LNCaP clone FGC (cell line): Measurements from ENCODE around the gene OR2AT4.
"Not testable (repeated sequence)": the region's sequence is repeated elsewhere in the genome, so short reads cannot be mapped to it uniquely, and the experiment has no call there.

Experiments
- DNase-seq: peaks from one replicate; pipeline ENCODE4 v3.0.0-alpha.2; 2011; ENCODE audit warnings: low read depth
- H3K4me3 ChIP-seq: 2 replicates; pipeline ENCODE4 v1.5.1; 2011; ENCODE audit warnings: mild to moderate bottlenecking, low read depth, low read length, control low read depth
- TF ChIP-seq, protein P1 (sequence below): IDR thresholded peaks from 2 replicates; pipeline ENCODE4 v1.5.1; 2012; ENCODE audit warnings: mild to moderate bottlenecking; ENCODE audit not compliant: control insufficient read depth, insufficient read depth; ENCODE audit errors: extremely low read depth

OR2AT4 gene

GRCh38 chr11:75118577-75118976 lies 21.9 kb upstream of the OR2AT4 start:
- no peak overlapping the region for H3K4me3 ChIP-seq
- TF ChIP-seq, protein P1, sequence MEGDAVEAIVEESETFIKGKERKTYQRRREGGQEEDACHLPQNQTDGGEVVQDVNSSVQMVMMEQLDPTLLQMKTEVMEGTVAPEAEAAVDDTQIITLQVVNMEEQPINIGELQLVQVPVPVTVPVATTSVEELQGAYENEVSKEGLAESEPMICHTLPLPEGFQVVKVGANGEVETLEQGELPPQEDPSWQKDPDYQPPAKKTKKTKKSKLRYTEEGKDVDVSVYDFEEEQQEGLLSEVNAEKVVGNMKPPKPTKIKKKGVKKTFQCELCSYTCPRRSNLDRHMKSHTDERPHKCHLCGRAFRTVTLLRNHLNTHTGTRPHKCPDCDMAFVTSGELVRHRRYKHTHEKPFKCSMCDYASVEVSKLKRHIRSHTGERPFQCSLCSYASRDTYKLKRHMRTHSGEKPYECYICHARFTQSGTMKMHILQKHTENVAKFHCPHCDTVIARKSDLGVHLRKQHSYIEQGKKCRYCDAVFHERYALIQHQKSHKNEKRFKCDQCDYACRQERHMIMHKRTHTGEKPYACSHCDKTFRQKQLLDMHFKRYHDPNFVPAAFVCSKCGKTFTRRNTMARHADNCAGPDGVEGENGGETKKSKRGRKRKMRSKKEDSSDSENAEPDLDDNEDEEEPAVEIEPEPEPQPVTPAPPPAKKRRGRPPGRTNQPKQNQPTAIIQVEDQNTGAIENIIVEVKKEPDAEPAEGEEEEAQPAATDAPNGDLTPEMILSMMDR: no peak
- DNase-seq: no peak

DNA sequence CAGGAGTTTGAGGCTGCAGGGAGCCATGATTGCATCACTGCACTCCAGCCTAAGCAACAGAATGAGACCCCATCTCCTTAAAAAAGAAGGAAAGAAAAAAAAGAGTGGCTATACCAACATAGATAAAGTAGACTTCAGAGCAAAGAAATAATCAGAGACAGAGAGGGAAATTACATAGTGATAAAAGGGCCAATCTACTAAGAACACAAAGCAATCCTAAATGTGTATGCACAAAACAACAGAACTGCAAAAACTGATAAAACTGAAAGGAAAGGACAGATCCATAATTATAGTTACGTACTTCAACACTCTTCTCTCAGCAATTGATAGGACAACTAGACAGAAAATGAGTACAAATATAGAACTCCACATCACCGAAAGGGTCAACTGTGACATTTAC lies 17.8 kb upstream of the OR2AT4 start:
- DNase-seq: no peak
- TF ChIP-seq, protein P1: no peak

GRCh38 chr11:75113030-75113429 lies 16.4 kb upstream of the OR2AT4 start:
- no peak for DNase-seq
- H3K4me3 ChIP-seq: no peak overlapping the region
- TF ChIP-seq, protein P1: no peak

More for the DNA sequence above, 17.8 kb upstream of the OR2AT4 start:
- no peak overlapping the region for H3K4me3 ChIP-seq

DNA sequence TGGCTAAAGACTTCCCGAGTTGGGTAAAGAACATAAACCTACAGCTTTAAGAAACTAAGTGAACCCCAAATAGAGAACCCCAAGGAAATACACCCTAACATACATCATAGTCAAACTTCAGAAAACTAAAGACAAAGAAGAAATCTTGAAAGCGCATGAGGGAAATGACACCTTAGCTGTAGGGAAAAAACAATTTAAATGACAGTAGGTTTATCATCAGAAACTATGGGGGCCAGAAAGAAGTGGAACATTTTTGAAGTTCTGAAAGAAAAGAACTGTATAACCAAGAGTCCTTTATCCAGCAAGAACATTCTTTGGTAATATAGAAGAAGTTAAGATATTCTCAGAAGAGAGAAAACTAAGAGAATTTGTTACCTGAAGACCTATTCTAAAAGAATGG lies 15.5 kb upstream of the OR2AT4 start:
- TF ChIP-seq, protein P1: no peak
- no peak for DNase-seq
- H3K4me3 ChIP-seq: no peak overlapping the region

GRCh38 chr11:75107187-75107586 lies 10.5 kb upstream of the OR2AT4 start:
- H3K4me3 ChIP-seq: no peak overlapping the region
- no peak for DNase-seq
- TF ChIP-seq, protein P1: no peak

- not testable (repeated sequence) for H3K4me3 ChIP-seq, DNase-seq
These were observed 9.4 kb upstream of the OR2AT4 start for GRCh38 chr11:75105967-75106681.

DNA sequence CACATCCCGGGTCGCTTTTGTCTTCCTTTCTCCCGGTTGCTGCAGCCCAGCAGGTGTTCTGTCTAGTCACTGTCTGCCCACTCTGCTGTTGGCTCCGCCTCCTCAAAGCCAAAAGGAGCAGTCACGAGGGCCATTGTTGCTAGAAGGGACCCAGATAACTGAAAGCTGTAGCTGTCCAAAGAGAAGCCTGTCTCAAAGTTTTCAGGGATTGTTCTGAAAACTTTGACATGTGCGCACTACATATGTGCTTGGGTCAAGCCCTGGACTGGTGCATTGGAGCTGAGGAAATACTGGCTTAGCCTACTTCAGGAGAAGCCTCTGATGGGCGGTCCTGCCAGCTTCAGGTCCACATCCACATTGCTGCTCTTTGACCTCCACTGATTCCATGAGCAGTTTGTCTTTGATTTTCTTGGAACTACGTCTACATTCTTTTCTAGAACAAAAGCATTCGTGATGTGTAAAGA lies 8.8 kb upstream of the OR2AT4 start:
- no peak for DNase-seq
- H3K4me3 ChIP-seq: no peak overlapping the region
- TF ChIP-seq, protein P1: no peak
